GM19351 (cell line): ENCODE measurements around the gene TBX6.
"Not testable (repeated sequence)": the region's sequence is repeated elsewhere in the genome, so short reads cannot be mapped to it uniquely, and the experiment has no call there.

ENCODE experiments used
- ATAC-seq: cut with Tn5 transposase; IDR thresholded peaks from one replicate; pipeline ENCODE4 v1.9.1; 2021; ENCODE audit warnings: mild to moderate bottlenecking, moderate library complexity; ENCODE audit not compliant: unreplicated experiment

The TBX6 gene

GRCh38 chr16:30066761-30067583 lies 24.8 kb downstream of the TBX6 start:
- no peak for ATAC-seq

- ATAC-seq = no peak
Observed at GRCh38 chr16:30065943-30066760, 25.6 kb downstream of the TBX6 start.

- peak; percentile 84 for ATAC-seq
Observed at GRCh38 chr16:30065102-30065942, 26.4 kb downstream of the TBX6 start, which contains the start of gene ALDOA. Gene ALDOA (plus strand): TSS chr16:30065760. CDS start chr16:30066898, 1,138 bp downstream.

GRCh38 chr16:30064729-30065101 lies 27.0 kb downstream of the TBX6 start:
- ATAC-seq = no peak

- no peak for ATAC-seq
Observed at GRCh38 chr16:30063893-30064728, 27.6 kb downstream of the TBX6 start.

GRCh38 chr16:30063278-30063892 lies 28.3 kb downstream of the TBX6 start:
- ATAC-seq = no peak

GRCh38 chr16:30060836-30061554 lies 30.7 kb downstream of the TBX6 start:
- no peak for ATAC-seq

- no peak for ATAC-seq
Observed at GRCh38 chr16:30060346-30060745, 31.4 kb downstream of the TBX6 start.

- no peak for ATAC-seq
Observed at GRCh38 chr16:30054959-30055553, 36.7 kb downstream of the TBX6 start.

- ATAC-seq = no peak
Observed at GRCh38 chr16:30054451-30054850, 37.3 kb downstream of the TBX6 start.

- no peak for ATAC-seq
Observed at GRCh38 chr16:30053376-30054015, 38.2 kb downstream of the TBX6 start.

GRCh38 chr16:30052671-30053372 lies 38.9 kb downstream of the TBX6 start:
- peak; percentile 60 for ATAC-seq

- no peak for ATAC-seq
Observed at GRCh38 chr16:30051518-30051917, 40.2 kb downstream of the TBX6 start.

- no peak for ATAC-seq
Observed at GRCh38 chr16:30049871-30050270, 41.9 kb downstream of the TBX6 start.

- ATAC-seq = no peak
Observed at GRCh38 chr16:30046588-30046987, 45.1 kb downstream of the TBX6 start.

GRCh38 chr16:30046178-30046577 lies 45.5 kb downstream of the TBX6 start:
- no peak for ATAC-seq

GRCh38 chr16:30041841-30042240 lies 49.9 kb downstream of the TBX6 start:
- ATAC-seq = no peak

- not testable (repeated sequence) for ATAC-seq
Observed at GRCh38 chr16:30040690-30041089, 51.0 kb downstream of the TBX6 start.
